BJ (cell line): ENCODE measurements around the gene SLC44A3. TPM values are rescaled to one million over a fixed set of nuclear protein-coding genes. Genes with fewer than 3 reads are reported as not detected.

Experiments used
- CTCF ChIA-PET: fragments of 350-600 bp; formaldehyde crosslinking; extraction: SDS; loops from one replicate; lab custom pipeline; 2021; ENCODE audit warnings: antibody characterized with exemption, inconsistent platforms; lab: Yijun Ruan, JAX
- POLR2A ChIA-PET: fragments of 300-600 bp; sonication (Branson Sonifier 250); formaldehyde crosslinking; extraction: SDS; loops from one replicate; lab custom pipeline; 2021; ENCODE audit warnings: antibody characterized with exemption; lab: Charles Lee
- DNase-seq: peaks from one replicate; pipeline ENCODE4 v3.0.0-alpha.2; 2011; ENCODE audit warnings: low read depth
- H3K27me3 ChIP-seq: 2 replicates; pipeline ENCODE4 v1.6.0; 2011; ENCODE audit warnings: low read length; ENCODE audit not compliant: control insufficient read depth, insufficient read depth
- H3K36me3 ChIP-seq: 2 replicates; pipeline ENCODE4 v1.5.1; 2011; ENCODE audit warnings: low read length; ENCODE audit not compliant: control insufficient read depth, insufficient read depth
- H3K4me3 ChIP-seq: 2 replicates; pipeline ENCODE4 v1.5.1; 2011; ENCODE audit warnings: low read depth, mild to moderate bottlenecking, control low read depth, low read length
- CTCF ChIP-seq: IDR thresholded peaks from 2 replicates; pipeline ENCODE4 v1.5.1; 2011; ENCODE audit warnings: low read depth, mild to moderate bottlenecking, control low read depth, inconsistent platforms, low read length, moderate library complexity; ENCODE audit not compliant: insufficient read depth
- polyA plus RNA-seq: library from polyadenylated mRNA; depleted of rRNA; stranded (reverse); fragments of >200 nt; gene quantifications from 2 replicates; pipeline ENCODE4 v1.2.3, GENCODE V29; 2011

Gene SLC44A3
- polyA plus RNA-seq, 1 experiment = 1.1 TPM

- no peak for TF ChIP-seq CTCF
- DNase-seq = no peak
- POLR2A ChIA-PET = no interaction called here
- Histone ChIP-seq H3K36me3 (no peaks in the 10 kb centered on the region), H3K27me3 (no peaks in the 10 kb centered on the region), H3K4me3 (no peak overlapping the region)
- CTCF ChIA-PET = interaction anchor here (1.0 to 4.3 kb wide), 9 partner anchors 9 to 179 kb away, joined by 3 to 36 read pairs (median 5); no protein-coding TSS in a partner anchor
Observed at GRCh38 chr1:94864821-94865220, 44.7 kb downstream of the SLC44A3 start.

GRCh38 chr1:94865360-94865759 lies 45.2 kb downstream of the SLC44A3 start:
- CTCF ChIA-PET = interaction anchor here (0.8 to 4.3 kb wide), 9 partner anchors 9 to 176 kb away, joined by 3 to 36 read pairs (median 4); no protein-coding TSS in a partner anchor

DNA sequence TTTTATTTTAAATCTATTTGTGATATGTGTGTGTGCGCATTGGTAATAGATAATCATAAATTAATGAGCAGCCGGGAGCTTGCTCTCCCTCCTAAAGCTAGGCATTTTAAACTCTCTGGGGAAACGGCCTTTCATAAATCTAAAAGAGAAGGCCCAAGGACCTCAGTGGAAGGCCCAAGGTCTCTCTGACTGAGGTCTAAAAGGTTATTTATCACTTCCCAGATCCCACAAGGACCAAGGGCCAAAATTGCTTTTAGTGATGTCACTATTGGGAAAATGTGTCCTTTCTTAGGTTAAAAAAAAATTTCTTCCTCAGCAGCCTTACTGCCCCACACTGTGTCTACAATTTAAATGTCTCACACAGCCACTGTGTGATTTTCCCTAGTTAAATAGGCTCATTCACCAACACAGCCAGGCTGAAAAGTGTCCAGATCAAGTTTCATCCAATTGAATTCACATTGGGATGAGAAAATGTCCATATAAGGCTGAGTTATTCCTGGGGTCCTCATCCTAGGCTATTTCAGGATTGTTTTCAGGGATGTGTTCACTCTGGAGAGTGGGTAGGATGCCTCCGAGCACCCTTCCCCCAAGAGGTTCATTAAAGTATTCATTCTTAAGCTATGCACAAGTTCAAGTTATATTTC lies 46.1 kb downstream of the SLC44A3 start:
- no peak for DNase-seq
- ChIA-PET POLR2A (no interaction called here), CTCF (interaction anchor here (1.2 to 4.3 kb wide), 4 partner anchors 12 to 175 kb away, joined by 3 to 36 read pairs (median 5); no protein-coding TSS in a partner anchor)
- TF ChIP-seq CTCF = no peak
- Histone ChIP-seq H3K36me3 (no peaks in the 10 kb centered on the region), H3K4me3 (no peak overlapping the region), H3K27me3 (no peaks in the 10 kb centered on the region)

More at GRCh38 chr1:94865360-94865759, 45.2 kb downstream of the SLC44A3 start:
- no peak for DNase-seq
- no peaks in the 10 kb centered on the region for H3K36me3 ChIP-seq
- POLR2A ChIA-PET = no interaction called here
- no peaks in the 10 kb centered on the region for H3K27me3 ChIP-seq
- TF ChIP-seq CTCF = no peak
- H3K4me3 ChIP-seq = no peak overlapping the region

DNA sequence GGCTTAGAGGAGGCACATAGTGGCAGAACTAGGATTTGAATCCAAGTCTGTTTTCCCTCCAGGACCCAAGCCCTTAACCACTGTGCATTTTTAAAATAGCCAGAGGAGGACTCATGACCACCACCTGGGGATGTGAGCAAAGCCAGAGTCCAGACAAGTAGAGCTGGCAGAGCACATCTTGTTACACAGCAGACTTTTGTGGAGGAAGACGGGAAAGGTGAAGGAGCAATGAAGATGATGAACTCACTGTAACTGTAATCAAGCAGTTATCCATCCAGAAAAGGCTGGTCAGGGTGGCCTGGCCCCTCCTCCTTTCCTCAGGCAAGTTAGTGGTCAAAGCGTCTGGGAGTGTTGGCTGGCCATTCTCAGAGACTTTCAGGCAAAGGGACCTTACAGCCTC lies 50.9 kb downstream of the SLC44A3 start:
- ChIA-PET CTCF (no interaction called here), POLR2A (no interaction called here)
- Histone ChIP-seq H3K36me3 (no peaks in the 10 kb centered on the region), H3K4me3 (no peak overlapping the region), H3K27me3 (no peaks in the 10 kb centered on the region)
- DNase-seq = no peak
- TF ChIP-seq CTCF = no peak

DNA sequence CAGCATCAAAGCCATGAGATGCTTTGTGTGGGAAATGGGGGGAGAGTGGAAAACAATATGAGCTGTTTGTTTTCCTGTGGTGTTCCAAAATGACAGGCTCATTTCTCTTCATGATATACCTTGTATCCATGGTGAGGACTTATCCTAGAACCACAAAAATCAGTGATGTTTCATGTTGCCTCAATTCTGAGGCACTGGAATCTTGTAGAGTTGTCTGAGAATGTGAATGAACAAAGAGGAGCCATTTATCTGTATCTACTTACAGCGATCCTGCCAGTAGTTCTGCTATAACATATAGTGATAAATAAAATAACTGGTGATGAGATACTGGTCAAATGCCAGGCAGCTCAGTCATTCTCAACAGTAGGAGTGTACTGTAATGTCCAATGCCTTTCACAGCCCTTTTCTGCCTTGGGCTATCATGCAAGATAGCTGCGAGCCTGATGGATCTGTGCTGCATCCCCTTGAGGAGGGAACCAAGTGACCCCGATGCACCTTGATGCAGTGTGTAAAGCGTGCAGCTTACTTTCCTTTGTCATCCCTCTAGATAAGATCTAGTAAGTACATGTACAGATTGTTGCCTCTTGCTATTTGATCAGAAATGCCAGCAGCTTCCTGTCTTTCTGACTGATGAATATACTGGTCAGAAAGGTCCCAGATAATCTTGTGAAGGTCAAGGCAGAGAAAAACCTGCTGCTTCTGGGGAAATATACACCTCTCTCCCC lies 52.8 kb downstream of the SLC44A3 start:
- DNase-seq = no peak
- no peak for TF ChIP-seq CTCF
- H3K27me3 ChIP-seq = no peaks in the 10 kb centered on the region; the same call in 1 of the 2 replicates
- no peaks in the 10 kb centered on the region for H3K36me3 ChIP-seq
- H3K4me3 ChIP-seq = no peak overlapping the region
- ChIA-PET POLR2A (no interaction called here), CTCF (interaction anchor here (1.0 to 2.9 kb wide), 6 partner anchors 9 to 171 kb away, joined by 3 to 15 read pairs (median 6); no protein-coding TSS in a partner anchor)
